H1 (cell line): Measurements from ENCODE around the gene BUD23. TPM values are rescaled to one million over a fixed set of nuclear protein-coding genes. Genes with fewer than 3 reads are reported as not detected.

ENCODE experiments used
- CHD7 ChIP-seq: fragments of 300-600 bp; sonication (generic); IDR thresholded peaks from 2 replicates; pipeline ENCODE4 v1.7.1; 2012; ENCODE audit warnings: low read length, moderate library complexity, mild to moderate bottlenecking, inconsistent platforms; ENCODE audit not compliant: insufficient replicate concordance
- EGR1 ChIP-seq: IDR thresholded peaks from 2 replicates; pipeline ENCODE4 v1.6.1; 2011; ENCODE audit warnings: low read depth, low read length, borderline replicate concordance
- POLR2AphosphoS5 ChIP-seq: IDR thresholded peaks from 2 replicates; pipeline ENCODE4 v1.6.1; 2011; ENCODE audit warnings: low read depth, low read length
- SIN3A ChIP-seq, 2 experiments: IDR thresholded peaks in 1 of 2; conservative IDR thresholded peaks in 1 of 2; 2 replicates each; pipeline ENCODE4 v1.6.1; 2011 to 2012; ENCODE audit warnings: low read length in 2 of 2, improper control_type of control experiment in 1 of 2, low read depth in 1 of 2, mild to moderate bottlenecking in 1 of 2
- ZNF274 ChIP-seq: IDR thresholded peaks from 2 replicates; pipeline ENCODE4 v1.7.0; 2012; ENCODE audit warnings: low read length, borderline replicate concordance; ENCODE audit errors: extremely low read depth
- polyA plus RNA-seq, 7 experiments: library from polyadenylated mRNA; depleted of rRNA in 3 of 7; stranded (reverse) in 5 of 7; unstranded in 2 of 7; fragments of >200 nt in 5 of 7; fragments of 200-250 nt in 2 of 7; gene quantifications; 1 replicate in 5 of 7; 2 replicates in 1 of 7; 4 replicates in 1 of 7; pipeline versions ENCODE4 v1.2.1 to v1.2.3, GENCODE V29; 2011 to 2013; ENCODE audit warnings: missing spikeins in 2 of 7, mixed read lengths in 2 of 7
- total RNA-seq: library from RNA; stranded (reverse); fragmentation: NEBNext Ultra II Directional; extraction: Animal tissue kit (Norgen Biotek cat#: 25700); gene quantifications from 2 replicates; pipeline ENCODE4 v1.2.1, GENCODE V29; 2021
- TF ChIP-seq, protein P1 (sequence below): IDR thresholded peaks from 2 replicates; pipeline ENCODE4 v1.6.1; 2011; ENCODE audit warnings: low read depth, mild to moderate bottlenecking, low read length; ENCODE audit not compliant: insufficient read depth

BUD23 gene
- total and polyA plus RNA-seq, 2 of the 8 experiments (the other 6 are each of a cell fraction or from before 2014, with no cell fraction given): 72.3 to 78.4 TPM

- TF ChIP-seq, protein P1, sequence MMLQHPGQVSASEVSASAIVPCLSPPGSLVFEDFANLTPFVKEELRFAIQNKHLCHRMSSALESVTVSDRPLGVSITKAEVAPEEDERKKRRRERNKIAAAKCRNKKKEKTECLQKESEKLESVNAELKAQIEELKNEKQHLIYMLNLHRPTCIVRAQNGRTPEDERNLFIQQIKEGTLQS: no peak
- TF ChIP-seq CHD7 (no peak), SIN3A (conservative IDR thresholded peaks at IDR 0.05 in 1 of 2, IDR thresholded peaks at IDR 0.05 in 1 of 2; ENCODE audit: low read depth in 1 of 2, low read length in 2 of 2) (no peak), ZNF274 (no peak), EGR1 (no peak), POLR2AphosphoS5 (no peak)
Observed at GRCh38 chr7:73717991-73718405, 34.6 kb downstream of the BUD23 start (continued).
